Ramos (cell line): ENCODE data around the gene ZNRF1.
"Not testable (repeated sequence)": the region's sequence is repeated elsewhere in the genome, so short reads cannot be mapped to it uniquely, and the experiment has no call there.

Experiments used
- in situ Hi-C: fragments of 300-500 bp; cut with MboI; formaldehyde crosslinking; loops from one replicate; pipeline ENCODE4 v1.14.3; 2022; ENCODE audit warnings: low sequenced_read_pairs; ENCODE audit not compliant: unreplicated experiment

Gene ZNRF1

DNA sequence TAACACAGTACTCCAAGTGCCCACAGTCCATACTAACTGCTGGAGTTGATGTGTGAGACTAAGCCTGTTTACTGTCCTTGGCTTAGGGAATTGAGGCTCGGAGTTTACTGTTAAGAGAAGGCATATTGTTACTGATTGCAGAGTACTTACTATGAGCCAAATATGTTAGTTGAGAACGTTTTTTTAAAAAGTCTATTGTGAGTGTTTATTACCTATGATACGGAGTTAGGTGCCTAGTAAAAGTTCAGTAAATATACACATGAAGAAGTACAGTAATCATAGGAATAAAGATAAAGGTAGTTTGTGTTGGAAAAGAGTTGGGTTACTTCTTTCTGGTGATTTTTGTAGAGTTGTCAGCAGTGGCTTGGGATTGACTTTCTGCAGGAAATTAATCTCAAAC is 25.4 kb downstream of the ZNRF1 start:
- in situ Hi-C loops, result no loop called here

DNA sequence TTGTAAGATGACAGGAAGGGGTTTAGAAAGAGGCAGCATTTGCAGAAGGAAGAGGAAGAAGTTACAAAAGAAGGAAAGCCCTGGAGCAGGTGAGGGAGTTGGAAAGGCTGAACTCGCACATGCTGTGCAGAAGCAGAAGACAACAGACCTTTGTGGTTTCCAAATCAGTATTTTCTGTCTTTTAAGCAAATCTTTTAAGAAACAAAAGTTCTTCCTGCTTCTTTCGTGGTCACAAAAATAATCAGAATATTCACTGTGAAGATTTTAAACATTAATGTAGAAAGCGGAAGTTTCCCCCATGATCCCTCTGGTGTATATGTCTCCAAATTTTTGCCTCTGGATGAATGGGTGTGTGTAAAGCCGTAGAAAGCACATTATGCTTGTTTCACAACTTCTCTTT is 25.8 kb downstream of the ZNRF1 start:
- in situ Hi-C loops, result no loop called here

GRCh38 chr16:75025761-75026160 is 26.9 kb downstream of the ZNRF1 start:
- in situ Hi-C loops, result no loop called here

GRCh38 chr16:75026239-75026891 is 27.5 kb downstream of the ZNRF1 start:
- in situ Hi-C loops, result not testable (repeated sequence)

DNA sequence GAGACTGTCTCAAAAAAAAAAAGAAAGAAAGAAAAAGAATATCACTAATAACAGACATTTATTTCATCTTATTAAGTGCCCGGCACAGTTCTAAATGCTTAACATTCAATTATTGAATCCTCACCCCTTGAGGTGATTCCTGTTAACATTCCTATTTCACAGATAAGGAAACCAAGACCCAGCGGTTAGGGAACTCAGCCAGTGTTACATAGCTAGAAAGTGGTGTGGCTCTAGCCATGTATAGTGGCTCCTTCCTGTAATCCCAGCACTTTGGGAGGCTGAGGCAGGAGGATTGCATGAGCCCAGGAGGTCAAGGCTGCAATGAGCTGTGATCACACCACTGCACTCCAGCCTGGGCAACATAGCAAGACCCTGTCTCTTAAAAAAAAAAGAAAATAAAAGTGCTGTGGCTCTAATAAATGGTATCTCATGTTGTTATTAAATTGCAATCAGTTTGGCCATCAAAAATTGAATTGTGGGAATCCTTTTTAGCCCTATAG is 28.1 kb downstream of the ZNRF1 start:
- in situ Hi-C loops, result no loop called here

GRCh38 chr16:75027520-75028300 is 28.9 kb downstream of the ZNRF1 start:
- in situ Hi-C loops, result no loop called here

GRCh38 chr16:75028544-75029135 is 29.8 kb downstream of the ZNRF1 start:
- in situ Hi-C loops, result no loop called here

- in situ Hi-C loops, result no loop called here
These were observed 31.0 kb downstream of the ZNRF1 start for GRCh38 chr16:75029854-75030253.

DNA sequence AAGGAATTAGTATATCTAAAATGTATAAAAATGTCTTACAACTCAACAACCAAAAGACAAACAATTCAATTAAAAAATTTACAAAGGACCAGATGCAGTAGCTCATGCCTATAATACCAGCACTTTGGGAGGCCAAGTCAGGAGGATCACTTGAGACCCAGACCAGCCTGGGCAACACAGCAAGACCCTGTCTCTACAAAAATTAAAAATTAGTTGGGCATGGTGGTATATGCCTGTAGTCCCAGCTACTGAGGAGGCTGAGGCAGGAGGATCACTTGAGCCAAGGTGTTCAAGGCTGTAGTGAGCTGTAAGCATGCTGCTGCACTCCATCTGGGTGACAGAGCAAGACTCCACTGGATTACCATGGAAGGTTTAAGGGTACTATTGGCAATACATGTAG is 33.8 kb downstream of the ZNRF1 start:
- in situ Hi-C loops, result no loop called here

DNA sequence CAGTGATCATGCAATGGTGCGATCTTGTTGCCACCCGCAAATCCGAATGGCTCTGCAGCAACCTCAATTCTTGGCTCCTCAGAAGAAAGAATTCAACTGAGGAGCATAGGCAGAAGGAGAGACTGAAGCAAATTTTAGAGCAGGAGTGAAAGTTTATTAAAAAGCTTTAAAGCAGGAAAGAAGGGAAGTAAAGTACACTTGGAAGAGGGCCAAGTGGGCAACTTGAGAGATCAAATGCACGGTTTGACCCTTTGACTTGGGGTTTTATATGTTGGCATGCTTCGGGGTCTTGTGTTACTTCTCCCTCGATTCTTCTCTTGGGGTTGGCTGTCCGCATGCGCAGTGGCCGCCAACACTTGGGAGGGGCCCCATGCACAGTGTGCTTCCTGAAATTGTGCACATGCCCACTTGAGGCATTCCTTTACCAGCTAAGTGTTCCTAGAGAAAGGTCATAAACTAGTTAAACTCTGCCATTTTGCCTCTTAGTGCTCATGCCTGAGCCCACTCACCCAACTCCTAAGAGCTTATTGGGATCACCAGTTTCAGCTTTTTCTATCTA is 36.7 kb downstream of the ZNRF1 start:
- in situ Hi-C loops, result no loop called here

DNA sequence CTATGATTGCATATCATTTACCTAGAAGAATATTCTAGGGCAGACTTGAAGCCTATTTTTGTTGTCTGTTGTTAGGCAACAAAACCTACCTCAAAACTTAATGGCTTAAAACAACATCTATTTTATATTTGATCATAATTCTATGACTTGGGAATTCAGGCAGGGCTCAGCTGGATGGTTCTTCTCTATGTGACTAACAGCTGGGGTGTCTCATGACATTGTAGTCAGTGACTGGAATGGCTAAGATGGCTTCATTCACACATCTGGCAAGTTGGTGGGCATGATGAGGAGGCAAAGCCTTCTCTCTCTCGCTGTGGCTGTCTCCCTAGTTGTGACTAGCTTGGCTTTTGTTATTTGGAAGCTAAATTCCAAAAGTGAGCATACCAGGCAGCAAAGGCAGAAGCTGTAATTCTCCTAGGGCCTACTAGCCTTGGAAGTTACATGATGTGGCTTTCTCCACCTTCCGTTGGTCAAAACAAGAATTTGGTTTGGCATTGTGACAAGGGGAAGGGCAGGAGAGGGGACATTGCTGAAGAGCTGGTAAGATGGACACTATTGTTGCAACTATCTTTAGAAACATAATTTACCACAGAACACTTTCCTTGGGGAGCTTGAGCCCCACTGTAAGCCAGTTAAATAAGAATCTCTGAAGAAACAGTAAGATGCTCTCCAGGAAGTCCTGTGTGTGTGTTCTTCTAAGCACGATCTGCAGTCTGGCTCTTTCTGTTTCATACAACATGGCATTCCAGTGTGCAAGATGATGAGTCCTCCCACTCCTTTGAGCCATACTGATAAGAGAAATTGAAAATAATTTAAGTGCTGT is 39.4 kb downstream of the ZNRF1 start:
- in situ Hi-C loops, result no loop called here

- in situ Hi-C loops, result no loop called here
These were observed 41.1 kb downstream of the ZNRF1 start for GRCh38 chr16:75039941-75040340.

DNA sequence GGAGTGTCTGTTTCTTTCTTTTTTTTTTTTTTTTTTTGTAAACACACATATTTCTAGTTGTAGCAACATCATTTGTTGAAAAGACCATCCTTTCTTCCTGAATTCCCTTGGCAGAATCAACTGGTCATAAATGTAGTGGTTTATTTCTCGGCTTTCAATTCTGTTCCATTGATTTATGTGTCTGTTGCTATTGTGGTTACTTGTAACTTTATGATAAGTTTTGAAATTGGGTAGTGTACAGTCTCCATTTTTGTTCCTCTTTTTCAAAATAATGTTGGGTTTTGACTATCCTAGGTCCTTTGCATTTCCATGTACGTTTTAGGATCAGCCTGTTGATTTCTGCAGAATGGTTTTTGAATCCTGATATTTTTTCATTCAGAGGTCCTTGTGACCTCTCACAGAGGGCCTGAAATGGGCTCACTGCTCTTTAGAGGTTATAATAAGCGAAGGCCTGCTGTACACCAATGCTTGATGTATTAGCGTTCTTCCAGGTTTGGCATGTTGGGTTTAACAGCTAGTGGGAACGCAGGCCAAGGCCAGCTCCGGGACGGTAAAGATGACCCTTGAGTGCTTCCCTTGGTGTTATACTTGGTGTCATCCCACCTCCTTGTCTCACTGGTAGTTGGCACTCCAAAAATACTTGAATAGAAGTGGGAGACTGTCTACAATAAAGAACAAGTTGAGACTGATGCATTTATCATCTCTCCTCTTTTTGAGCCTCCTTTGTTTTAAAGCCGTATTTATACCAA is 43.8 kb downstream of the ZNRF1 start:
- in situ Hi-C loops, result no loop called here

- in situ Hi-C loops, result no loop called here
These were observed 44.5 kb downstream of the ZNRF1 start for GRCh38 chr16:75043175-75043895.

DNA sequence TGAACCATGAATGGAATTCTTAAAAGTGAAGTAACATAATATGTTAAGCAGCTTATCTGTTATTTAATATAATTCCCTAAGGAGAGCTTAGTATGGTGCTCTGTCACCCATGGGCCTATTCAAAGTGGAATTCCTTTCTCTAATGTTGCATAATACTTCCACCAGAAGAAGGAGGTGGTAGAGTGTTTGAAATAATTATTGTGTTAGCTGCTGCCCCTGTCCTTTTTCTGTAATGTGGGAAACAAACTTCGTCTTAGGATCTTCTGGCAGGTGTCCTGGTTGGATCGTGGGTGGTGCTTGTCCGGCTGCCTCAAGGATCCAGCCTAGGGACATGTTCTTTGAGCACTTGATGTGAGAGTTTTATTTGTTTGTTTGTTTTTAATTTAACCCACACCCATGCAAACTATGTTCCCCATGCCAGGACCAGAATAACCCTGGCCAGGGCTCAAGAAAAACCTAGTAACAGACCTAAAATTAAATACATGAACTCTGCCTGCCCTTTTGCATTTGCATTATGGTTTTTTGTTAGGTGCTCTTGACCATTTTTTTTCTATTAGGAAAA is 46.1 kb downstream of the ZNRF1 start:
- in situ Hi-C loops, result no loop called here

GRCh38 chr16:75045424-75045823 is 46.6 kb downstream of the ZNRF1 start:
- in situ Hi-C loops, result no loop called here

DNA sequence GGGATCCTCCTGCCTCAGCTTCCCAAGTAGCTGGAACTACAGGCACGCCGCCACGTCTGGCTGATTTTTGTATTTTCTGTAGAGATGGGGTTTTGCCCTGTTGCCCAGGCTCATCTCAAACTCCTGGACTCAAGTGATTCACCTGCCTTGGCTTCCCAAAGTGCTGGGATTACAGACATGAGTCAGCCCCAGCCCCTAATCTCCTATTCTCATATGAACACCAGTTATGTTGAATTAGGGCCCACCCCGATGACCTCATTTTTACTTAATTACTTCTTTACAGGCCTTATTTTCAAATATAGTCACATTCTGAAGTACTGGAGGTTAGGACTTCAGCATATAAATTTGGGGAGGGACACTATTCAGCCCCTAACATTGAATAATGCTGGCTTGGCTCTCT is 49.2 kb downstream of the ZNRF1 start:
- in situ Hi-C loops, result no loop called here

GRCh38 chr16:75048530-75048929 is 49.7 kb downstream of the ZNRF1 start:
- in situ Hi-C loops, result no loop called here
